SK-N-SH treated with all-trans-retinoic acid at 6 μM for 48 hours (cell line): ENCODE measurements around the gene GNRHR.

Experiments
- CSDC2 ChIP-seq: fragments of 250-450 bp; sonication (Bioruptor Pico); IDR thresholded peaks from 2 replicates; pipeline ENCODE4 v1.5.0; 2020; ENCODE audit warnings: mild to moderate bottlenecking, moderate library complexity
- GLIS3 ChIP-seq: fragments of 250-450 bp; sonication (Bioruptor Pico); IDR thresholded peaks from 2 replicates; pipeline ENCODE4 v1.5.0; 2020; ENCODE audit warnings: mild to moderate bottlenecking, moderate library complexity
- ISL1 ChIP-seq: fragments of 250-450 bp; sonication (Bioruptor Pico); IDR thresholded peaks from 2 replicates; pipeline ENCODE4 v2.1.2; 2022; ENCODE audit warnings: mild to moderate bottlenecking, moderate library complexity
- POU6F1 ChIP-seq: fragments of 250-450 bp; sonication (Bioruptor Pico); IDR thresholded peaks from 2 replicates; pipeline ENCODE4 v1.8.0; 2021; ENCODE audit warnings: low read depth, mild to moderate bottlenecking, moderate library complexity, borderline replicate concordance

Gene GNRHR

GRCh38 chr4:67691328-67691727 is 62.9 kb downstream of the GNRHR start (continued):
- no peak for TF ChIP-seq GLIS3 (CRISPR knock-in tag)
- TF ChIP-seq ISL1 (CRISPR knock-in tag): no peak
- TF ChIP-seq POU6F1 (CRISPR knock-in tag): no peak
- no peak for TF ChIP-seq CSDC2 (CRISPR knock-in tag)
- TF ChIP-seq, all 23 proteins: peak for 0
